ENCODE measurements around the gene TCOF1. TPM values are rescaled to one million over a fixed set of nuclear protein-coding genes. Genes with fewer than 3 reads are reported as not detected.
"Not testable (repeated sequence)": the region's sequence is repeated elsewhere in the genome, so short reads cannot be mapped to it uniquely, and the experiment has no call there.

The TCOF1 gene
- total RNA-seq, 1 experiment from 2014 or later: 75.3 TPM

DNA sequence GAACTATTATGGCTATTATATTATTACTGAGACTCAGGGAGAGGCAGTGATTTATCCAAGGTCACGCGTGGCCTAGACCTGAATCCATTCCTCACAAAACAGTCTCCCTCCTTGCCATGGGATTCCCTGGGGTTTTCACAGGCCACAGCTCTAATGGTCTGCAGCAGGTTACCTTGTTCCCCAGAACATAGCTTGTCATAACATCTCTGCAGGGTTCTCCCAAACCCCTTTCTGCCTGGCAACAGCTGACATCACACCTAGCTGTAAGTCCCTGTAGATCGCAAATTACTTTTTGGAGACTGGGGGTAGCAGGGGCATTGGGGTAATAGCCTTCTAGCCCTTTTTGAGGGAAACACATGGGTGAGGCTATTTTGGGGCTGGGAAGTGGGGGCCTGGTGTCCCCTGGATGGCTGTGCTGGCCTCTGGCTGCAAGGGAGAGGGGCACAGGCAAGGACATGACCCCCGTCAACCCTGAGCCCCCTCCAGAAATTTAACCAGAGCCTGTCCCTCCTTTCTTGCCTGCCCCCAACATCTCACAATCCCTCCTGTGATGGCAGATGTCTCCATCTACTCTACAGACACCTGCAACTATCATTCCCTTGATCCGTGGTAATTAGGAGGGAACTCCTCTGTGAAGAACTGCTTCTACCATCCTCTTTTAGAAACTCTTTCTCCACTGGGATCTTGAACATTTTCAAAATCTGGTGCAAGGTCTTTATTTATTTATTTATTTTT lies 53.9 kb downstream of the TCOF1 start:
- Histone ChIP-seq H3K9me2 (ENCODE audit: insufficient read depth) (no peaks in the 10 kb centered on the region), H3K4me1 (replicated peaks; ENCODE audit: insufficient read depth) (peaks cover 6% of the 10 kb centered on the region), H3K79me2 (ENCODE audit: low read depth) (no peaks in the 10 kb centered on the region), H3K4me2 (no peak overlapping the region), H3K9me3 (ENCODE audit: insufficient read depth, low read depth) (no peaks in the 10 kb centered on the region), H2AFZ (no peak overlapping the region), H3F3A (ENCODE audit: insufficient read depth, low read depth) (peaks cover 12% of the 10 kb centered on the region; the same call in 1 of the 2 replicates), H4K20me1 (ENCODE audit: insufficient read depth) (no peaks in the 10 kb centered on the region), H3K27ac (no peak overlapping the region), H3K27me3 (ENCODE audit: insufficient read depth, low read depth) (no peaks in the 10 kb centered on the region), H3K36me3 (ENCODE audit: low read depth) (no peaks in the 10 kb centered on the region), H3K4me3 (no peak overlapping the region)
- intact Hi-C loops (cut with micrococcal nuclease; ENCODE audit: unreplicated experiment): no loop called here
- TF ChIP-seq, protein P1, sequence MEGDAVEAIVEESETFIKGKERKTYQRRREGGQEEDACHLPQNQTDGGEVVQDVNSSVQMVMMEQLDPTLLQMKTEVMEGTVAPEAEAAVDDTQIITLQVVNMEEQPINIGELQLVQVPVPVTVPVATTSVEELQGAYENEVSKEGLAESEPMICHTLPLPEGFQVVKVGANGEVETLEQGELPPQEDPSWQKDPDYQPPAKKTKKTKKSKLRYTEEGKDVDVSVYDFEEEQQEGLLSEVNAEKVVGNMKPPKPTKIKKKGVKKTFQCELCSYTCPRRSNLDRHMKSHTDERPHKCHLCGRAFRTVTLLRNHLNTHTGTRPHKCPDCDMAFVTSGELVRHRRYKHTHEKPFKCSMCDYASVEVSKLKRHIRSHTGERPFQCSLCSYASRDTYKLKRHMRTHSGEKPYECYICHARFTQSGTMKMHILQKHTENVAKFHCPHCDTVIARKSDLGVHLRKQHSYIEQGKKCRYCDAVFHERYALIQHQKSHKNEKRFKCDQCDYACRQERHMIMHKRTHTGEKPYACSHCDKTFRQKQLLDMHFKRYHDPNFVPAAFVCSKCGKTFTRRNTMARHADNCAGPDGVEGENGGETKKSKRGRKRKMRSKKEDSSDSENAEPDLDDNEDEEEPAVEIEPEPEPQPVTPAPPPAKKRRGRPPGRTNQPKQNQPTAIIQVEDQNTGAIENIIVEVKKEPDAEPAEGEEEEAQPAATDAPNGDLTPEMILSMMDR (conservative IDR thresholded peaks at IDR 0.05): no peak
- ChIA-PET POLR2A (ENCODE audit: unreplicated experiment) (no interaction called here), CTCF (no interaction called here)
- BruUV-seq (replicated peaks): no TSS peak
- no peak for DNase-seq

DNA sequence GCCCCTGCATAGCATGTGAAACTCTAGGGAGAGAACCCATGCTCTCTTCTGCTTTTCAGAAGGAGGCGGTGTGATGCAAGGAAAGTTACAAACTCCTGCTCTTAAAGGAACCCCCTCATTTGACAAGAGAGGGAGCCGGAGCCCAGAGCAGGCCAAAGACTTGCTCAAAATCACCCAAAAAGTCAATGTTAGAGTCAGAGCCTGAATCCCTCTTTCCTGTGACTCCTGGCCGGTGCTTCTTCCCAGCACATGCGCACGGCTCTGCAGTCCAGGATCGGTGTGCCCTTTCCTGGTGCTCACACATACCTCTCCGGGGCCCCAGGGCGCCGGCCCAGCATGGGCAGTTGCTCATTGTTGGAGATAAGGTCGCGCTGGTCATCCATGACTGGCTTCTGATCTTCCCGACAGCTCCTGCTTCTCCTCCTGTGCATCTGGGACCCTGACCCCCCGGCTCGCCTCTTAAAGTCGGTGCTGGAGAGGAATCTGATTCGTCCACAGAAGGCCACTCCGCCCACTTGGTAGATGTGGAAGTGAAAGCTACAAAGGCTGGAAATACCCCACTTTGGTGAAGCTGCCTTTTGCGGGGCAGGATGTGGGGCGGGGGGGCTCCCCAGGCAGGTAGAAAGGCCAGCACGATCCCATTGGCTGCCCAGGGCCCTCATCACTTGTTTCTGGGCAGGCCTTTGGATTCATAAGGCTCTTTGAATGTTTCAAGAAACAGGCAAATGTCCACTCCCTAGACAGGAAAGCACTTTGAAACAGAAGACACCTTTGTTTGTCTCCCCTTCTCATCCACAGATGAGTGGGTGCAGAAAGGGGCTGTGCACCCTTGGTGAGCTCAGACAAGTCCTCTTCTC lies 55.0 kb downstream of the TCOF1 start, which contains the start of gene CD74:
TSS of gene CD74 (minus strand) at position 592 of the 857 bp plus-strand sequence. CDS start at position 431, 161 bp downstream.
- intact Hi-C loops (cut with micrococcal nuclease; ENCODE audit: unreplicated experiment): no loop called here
- H3K9me3 ChIP-seq (ENCODE audit: insufficient read depth, low read depth): no peaks in the 10 kb centered on the region
- H3K4me3 ChIP-seq: no peak within 1 kb of the TSS
- H3K36me3 ChIP-seq (ENCODE audit: low read depth): no peaks in the 10 kb centered on the region
- CTCF ChIA-PET: no interaction called here
- DNase-seq: peak in 1 of 2 experiments; percentile 76
- H2AFZ ChIP-seq: no peak within 1 kb of the TSS
- H3K27ac ChIP-seq: no peak within 1 kb of the TSS
- POLR2A ChIA-PET (ENCODE audit: unreplicated experiment): interaction anchor here (0.5 kb wide), 1 partner anchor 288 kb away, joined by 4 read pairs; the partner anchor contains the start of gene RBM22
- H3K9me2 ChIP-seq (ENCODE audit: insufficient read depth): no peaks in the 10 kb centered on the region
- no peaks in the 10 kb centered on the region for H3K27me3 ChIP-seq (ENCODE audit: insufficient read depth, low read depth)
- no peaks in the 10 kb centered on the region for H3K79me2 ChIP-seq (ENCODE audit: low read depth)
- no peaks in the 10 kb centered on the region for H4K20me1 ChIP-seq (ENCODE audit: insufficient read depth)
- BruUV-seq (replicated peaks): TSS peak; percentile 64
- H3K4me2 ChIP-seq: no peak within 1 kb of the TSS
- no peak for TF ChIP-seq EZH2 (IDR thresholded peaks at IDR 0.05; ENCODE audit: low read depth)
- TF ChIP-seq, protein P1 (conservative IDR thresholded peaks at IDR 0.05): no peak
- peaks cover 12% of the 10 kb centered on the region; the same call in 1 of the 2 replicates for H3F3A ChIP-seq (ENCODE audit: insufficient read depth, low read depth)
- peaks cover 6% of the 10 kb centered on the region for H3K4me1 ChIP-seq (replicated peaks; ENCODE audit: insufficient read depth)

- intact Hi-C loops (cut with micrococcal nuclease; ENCODE audit: unreplicated experiment): no loop called here
- H2AFZ ChIP-seq: no peak overlapping the region
Observed at GRCh38 chr5:150413176-150413901, 55.8 kb downstream of the TCOF1 start.

GRCh38 chr5:150413902-150414790 lies 56.6 kb downstream of the TCOF1 start:
- CTCF ChIA-PET: interaction anchor here (0.7 kb wide), 1 partner anchor 928 kb away, joined by 4 read pairs; no protein-coding TSS in a partner anchor
- H3K27me3 ChIP-seq (ENCODE audit: insufficient read depth, low read depth); H3K79me2 ChIP-seq (ENCODE audit: low read depth); intact Hi-C loops (cut with micrococcal nuclease; ENCODE audit: unreplicated experiment); H3K4me2 ChIP-seq; H4K20me1 ChIP-seq (ENCODE audit: insufficient read depth); H3K4me1 ChIP-seq (replicated peaks; ENCODE audit: insufficient read depth); H3K36me3 ChIP-seq (ENCODE audit: low read depth); BruUV-seq (replicated peaks); POLR2A ChIA-PET (ENCODE audit: unreplicated experiment); H2AFZ ChIP-seq; H3K9me2 ChIP-seq (ENCODE audit: insufficient read depth); H3K9me3 ChIP-seq (ENCODE audit: insufficient read depth, low read depth); H3K27ac ChIP-seq; H3K4me3 ChIP-seq; DNase-seq: not testable (repeated sequence)
- H3F3A ChIP-seq (ENCODE audit: insufficient read depth, low read depth): peaks cover 12% of the 10 kb centered on the region; the same call in 1 of the 2 replicates

More at GRCh38 chr5:150413176-150413901, 55.8 kb downstream of the TCOF1 start:
- POLR2A ChIA-PET (ENCODE audit: unreplicated experiment): no interaction called here
- peaks cover 12% of the 10 kb centered on the region; the same call in 1 of the 2 replicates for H3F3A ChIP-seq (ENCODE audit: insufficient read depth, low read depth)
- no peaks in the 10 kb centered on the region for H3K36me3 ChIP-seq (ENCODE audit: low read depth)
- no peak for TF ChIP-seq EZH2 (IDR thresholded peaks at IDR 0.05; ENCODE audit: low read depth)
- TF ChIP-seq, protein P1 (conservative IDR thresholded peaks at IDR 0.05): no peak
- H3K4me1 ChIP-seq (replicated peaks; ENCODE audit: insufficient read depth): peaks cover 6% of the 10 kb centered on the region
- no peak overlapping the region for H3K4me3 ChIP-seq
- H3K9me2 ChIP-seq (ENCODE audit: insufficient read depth): no peaks in the 10 kb centered on the region
- CTCF ChIA-PET: no interaction called here
- BruUV-seq (replicated peaks): no TSS peak
- H3K4me2 ChIP-seq: no peak overlapping the region
- no peaks in the 10 kb centered on the region for H3K79me2 ChIP-seq (ENCODE audit: low read depth)
- H4K20me1 ChIP-seq (ENCODE audit: insufficient read depth): no peaks in the 10 kb centered on the region
- H3K27ac ChIP-seq: no peak overlapping the region
- H3K9me3 ChIP-seq (ENCODE audit: insufficient read depth, low read depth): no peaks in the 10 kb centered on the region
- H3K27me3 ChIP-seq (ENCODE audit: insufficient read depth, low read depth): no peaks in the 10 kb centered on the region
- DNase-seq: no peak

Measured in PC-9 (cell line).